HepG2 (cell line): ENCODE results near the gene KLC4. TPM values are rescaled to one million over a fixed set of nuclear protein-coding genes. Genes with fewer than 3 reads are reported as not detected.

Experiments
- ATAC-seq: fragments of 200-7000 bp; cut with Tn5 transposase; 3 replicates; pipeline ENCODE4 v1.9.1; 2020; ENCODE audit warnings: mild to moderate bottlenecking, moderate library complexity
- BruUV-seq: library from RNA; stranded (reverse); fragments of 400-500 nt; replicated peaks from 2 replicates; lab custom pipeline; 2021; lab: Mats Ljungman, UMichigan
- CTCF ChIA-PET: fragments of 300-600 bp; formaldehyde crosslinking; extraction: SDS; loops from one replicate; lab custom pipeline; 2021; ENCODE audit warnings: low total read pairs, inconsistent platforms, low intra/inter-chr PET ratio; lab: Yijun Ruan, JAX
- POLR2A ChIA-PET: fragments of 350-600 bp; sonication (Branson Sonifier 250); formaldehyde crosslinking; loops from one replicate; lab custom pipeline; 2020; ENCODE audit warnings: antibody characterized with exemption, inconsistent platforms; lab: Yijun Ruan, JAX
- DNase-seq: peaks from one replicate; pipeline ENCODE4 v3.0.0-alpha.2; 2015; ENCODE audit warnings: low spot score
- FAIRE-seq: peaks from 3 replicates; lab custom pipeline; 2011; peaks lifted over from hg19 to GRCh38; lab: Jason Lieb, UNC
- H2AFZ ChIP-seq: one replicate; pipeline ENCODE4 v1.6.1; 2011; ENCODE audit warnings: low read length, inconsistent platforms
- H3K27ac ChIP-seq: fragments of 300-600 bp; 3 replicates; pipeline ENCODE4 v1.8.0; 2011; ENCODE audit warnings: mixed run types, mild to moderate bottlenecking, mixed read lengths, low read length, inconsistent platforms; ENCODE audit not compliant: insufficient read depth; ENCODE audit errors: extremely low read length
- H3K27me3 ChIP-seq, 2 experiments: fragments of 200-600 bp in 1 of 2; 2 replicates in 1 of 2; 3 replicates in 1 of 2; pipeline versions ENCODE4 v1.6.0 to v1.8.0; 2011; ENCODE audit warnings: low read length in 2 of 2, mild to moderate bottlenecking in 2 of 2, moderate library complexity in 2 of 2, inconsistent platforms in 1 of 2; ENCODE audit not compliant: insufficient read depth in 2 of 2, control insufficient read depth in 1 of 2
- H3K36me3 ChIP-seq, 2 experiments: fragments of 200-600 bp in 1 of 2; replicated peaks in 1 of 2; 2 replicates in 1 of 2; 3 replicates in 1 of 2; pipeline versions ENCODE4 v1.5.1 to v1.8.0; 2011; ENCODE audit warnings: low read length in 2 of 2, inconsistent platforms in 1 of 2; ENCODE audit not compliant: insufficient read depth in 2 of 2, control insufficient read depth in 1 of 2
- H3K4me1 ChIP-seq: 2 replicates; pipeline ENCODE4 v1.5.1; 2012; ENCODE audit warnings: low read length, inconsistent platforms; ENCODE audit not compliant: insufficient read depth
- H3K4me2 ChIP-seq: 2 replicates; pipeline ENCODE4 v1.6.0; 2011; ENCODE audit warnings: low read depth, low read length, inconsistent platforms
- H3K4me3 ChIP-seq, 3 experiments: fragments of 200-600 bp in 1 of 3; sonication (generic), shearing (Covaris generic) in 1 of 3; replicated peaks in 1 of 3; 2 replicates each; pipeline ENCODE4 v1.5.1; 2011 to 2016; ENCODE audit warnings: low read length in 3 of 3, inconsistent platforms in 2 of 3, low read depth in 2 of 3, mild to moderate bottlenecking in 2 of 3, control low read depth in 1 of 3, mixed read lengths in 1 of 3; ENCODE audit not compliant: insufficient read depth in 1 of 3
- H3K79me2 ChIP-seq: one replicate; pipeline ENCODE4 v1.6.1; 2011; ENCODE audit warnings: low read length, inconsistent platforms; ENCODE audit not compliant: insufficient read depth
- H3K9ac ChIP-seq: 2 replicates; pipeline ENCODE4 v1.6.0; 2011; ENCODE audit warnings: mild to moderate bottlenecking, low read depth, low read length, inconsistent platforms; ENCODE audit not compliant: insufficient read depth
- H3K9me3 ChIP-seq: 2 replicates; pipeline ENCODE4 v1.5.1; 2012; ENCODE audit warnings: mild to moderate bottlenecking, low read length
- H4K20me1 ChIP-seq: 2 replicates; pipeline ENCODE4 v1.6.0; 2011; ENCODE audit warnings: inconsistent platforms, mild to moderate bottlenecking, low read length, moderate library complexity; ENCODE audit not compliant: insufficient read depth
- BHLHE40 ChIP-seq: IDR thresholded peaks from 2 replicates; pipeline ENCODE4 v1.6.1; 2011; ENCODE audit warnings: low read length, improper control_type of control experiment
- FOXJ3 ChIP-seq: sonication (generic); formaldehyde crosslinking; IDR thresholded peaks from 2 replicates; pipeline ENCODE4 v1.4.0; 2020; ENCODE audit warnings: missing genetic modification reagents, mild to moderate bottlenecking, borderline replicate concordance
- KAT7 ChIP-seq: IDR thresholded peaks from 2 replicates; pipeline ENCODE4 v1.6.1; 2018; ENCODE audit warnings: borderline replicate concordance, missing compliant biosample characterization
- NFE2 ChIP-seq: sonication (generic); formaldehyde crosslinking; IDR thresholded peaks from 2 replicates; pipeline ENCODE4 v1.4.0; 2020; ENCODE audit warnings: missing genetic modification reagents
- RFX1 ChIP-seq: fragments of 450-650 bp; IDR thresholded peaks from 2 replicates; pipeline ENCODE4 v1.6.1; 2017
- ZNF572 ChIP-seq: sonication (generic); formaldehyde crosslinking; IDR thresholded peaks from 2 replicates; pipeline ENCODE4 v1.5.1; 2020; ENCODE audit warnings: mild to moderate bottlenecking, missing genetic modification reagents
- ZNF883 ChIP-seq: sonication (generic); formaldehyde crosslinking; IDR thresholded peaks from 2 replicates; pipeline ENCODE4 v1.5.1; 2020; ENCODE audit warnings: mild to moderate bottlenecking, missing genetic modification reagents; ENCODE audit errors: not compliant biosample characterization
- WGBS: methylation state at CpG from one replicate; pipeline ENCODE4 v1.1.6; 2017; ENCODE audit warnings: low lambda C conversion rate; 5-methylcytosine and 5-hydroxymethylcytosine counted together
- in situ Hi-C: cut with HindIII; loops from 2 replicates; pipeline ENCODE4 v1.10.0; 2017; ENCODE audit warnings: low pct_unique_long_range_greater_than_20kb; ENCODE audit not compliant: extremely low pct_ligation_motif_present
- intact Hi-C: fragments of 100-400 bp; cut with micrococcal nuclease; formaldehyde crosslinking; loops from one replicate; pipeline ENCODE4 v1.10.0; 2022; ENCODE audit not compliant: unreplicated experiment
- polyA plus RNA-seq, 8 experiments: library from polyadenylated mRNA; depleted of rRNA in 3 of 8; stranded (reverse) in 7 of 8; unstranded in 1 of 8; fragments of >200 nt; fragmentation: Illumina TruSeq in 4 of 8; extraction: Trizol in 4 of 8; gene quantifications; 2 replicates each; pipeline versions ENCODE4 v1.2.1 to v1.2.3, GENCODE V29; 2011 to 2016; ENCODE audit warnings: low read depth in 4 of 8, missing spikeins in 1 of 8, mixed read lengths in 1 of 8; ENCODE audit not compliant: insufficient read depth in 1 of 8
- total RNA-seq, 5 experiments: library from RNA; depleted of rRNA; stranded (reverse); fragments of >200 nt; fragmentation: Illumina TruSeq; extraction: Trizol; gene quantifications; 2 replicates each; pipeline ENCODE4 v1.2.3, GENCODE V29; 2016; ENCODE audit warnings: low read depth in 1 of 5
- TF ChIP-seq, protein P1 (sequence below): sonication (generic); formaldehyde crosslinking; IDR thresholded peaks from 2 replicates; pipeline ENCODE4 v1.5.0; 2020; ENCODE audit warnings: missing genetic modification reagents
- TF ChIP-seq, protein P2 (sequence below): IDR thresholded peaks from 2 replicates; pipeline ENCODE4 v1.6.1; 2012; ENCODE audit warnings: low read length, improper control_type of control experiment
- TF ChIP-seq, protein P3 (sequence below): sonication (generic); formaldehyde crosslinking; IDR thresholded peaks from 2 replicates; pipeline ENCODE4 v1.5.1; 2020; ENCODE audit warnings: missing genetic modification reagents, mild to moderate bottlenecking, borderline replicate concordance

The KLC4 gene
- total and polyA plus RNA-seq, 2 of the 13 experiments (the other 11 are each of a cell fraction or from before 2014, with no cell fraction given) = 45.4 to 70.4 TPM

DNA sequence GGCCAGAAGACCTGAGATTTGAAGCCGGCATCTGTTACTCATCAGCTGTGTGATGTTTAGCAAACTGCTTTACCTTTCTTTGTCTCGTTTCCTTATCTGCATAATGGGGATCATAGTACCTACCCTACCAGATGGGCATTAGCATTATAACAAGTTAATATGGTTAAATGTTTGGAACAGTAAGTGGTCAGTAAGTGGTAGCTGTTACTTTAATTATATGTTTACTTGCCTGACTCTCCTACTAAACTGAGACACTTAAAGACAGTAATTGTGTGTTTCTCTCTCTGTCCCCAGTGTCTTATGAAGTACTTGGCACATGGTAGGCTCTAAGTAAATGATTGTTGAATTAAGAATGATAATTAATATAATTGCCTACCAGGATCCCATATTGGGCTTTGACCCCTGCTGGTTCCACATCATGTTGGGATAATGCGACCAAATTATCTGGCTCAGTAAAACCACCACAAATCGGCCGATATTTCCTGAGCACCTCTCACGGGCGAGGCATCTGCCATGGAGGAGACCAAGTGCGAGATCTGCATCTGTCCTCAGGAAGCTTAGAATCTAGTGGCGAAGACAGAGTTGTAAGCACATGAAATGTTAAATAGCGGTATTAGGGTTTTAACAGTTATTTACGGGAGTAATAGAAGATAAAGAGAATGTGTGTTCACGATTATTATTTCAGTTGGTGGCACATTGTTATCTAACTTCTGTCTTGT, 48.1 kb downstream of the KLC4 start:
- Histone ChIP-seq H4K20me1 (no peaks in the 10 kb centered on the region), H2AFZ (no peak overlapping the region), H3K9ac (no peak overlapping the region), H3K9me3 (no peaks in the 10 kb centered on the region), H3K4me1 (peaks cover 32% of the 10 kb centered on the region), H3K36me3 (no peaks in the 10 kb centered on the region), H3K27ac (no peak overlapping the region)
- ATAC-seq = no peak
- DNase-seq = no peak
- no peak for FAIRE-seq
- ChIA-PET CTCF (no interaction called here), POLR2A (no interaction called here)
- TF ChIP-seq NFE2 (CRISPR knock-in tag) (no peak), RFX1 (no peak), ZNF572 (no peak)
- TF ChIP-seq, all 625 proteins: peak for 0
- Histone ChIP-seq H3K4me3 (no peak overlapping the region), H3K4me2 (no peak overlapping the region), H3K79me2 (peaks cover 54% of the 10 kb centered on the region), H3K27me3 (no peaks in the 10 kb centered on the region)
- no TSS peak for BruUV-seq
- WGBS = 95% methylated on average over 12 of the region's 12 CpGs
- intact Hi-C loops = no loop called here
- in situ Hi-C loops = no loop called here

DNA sequence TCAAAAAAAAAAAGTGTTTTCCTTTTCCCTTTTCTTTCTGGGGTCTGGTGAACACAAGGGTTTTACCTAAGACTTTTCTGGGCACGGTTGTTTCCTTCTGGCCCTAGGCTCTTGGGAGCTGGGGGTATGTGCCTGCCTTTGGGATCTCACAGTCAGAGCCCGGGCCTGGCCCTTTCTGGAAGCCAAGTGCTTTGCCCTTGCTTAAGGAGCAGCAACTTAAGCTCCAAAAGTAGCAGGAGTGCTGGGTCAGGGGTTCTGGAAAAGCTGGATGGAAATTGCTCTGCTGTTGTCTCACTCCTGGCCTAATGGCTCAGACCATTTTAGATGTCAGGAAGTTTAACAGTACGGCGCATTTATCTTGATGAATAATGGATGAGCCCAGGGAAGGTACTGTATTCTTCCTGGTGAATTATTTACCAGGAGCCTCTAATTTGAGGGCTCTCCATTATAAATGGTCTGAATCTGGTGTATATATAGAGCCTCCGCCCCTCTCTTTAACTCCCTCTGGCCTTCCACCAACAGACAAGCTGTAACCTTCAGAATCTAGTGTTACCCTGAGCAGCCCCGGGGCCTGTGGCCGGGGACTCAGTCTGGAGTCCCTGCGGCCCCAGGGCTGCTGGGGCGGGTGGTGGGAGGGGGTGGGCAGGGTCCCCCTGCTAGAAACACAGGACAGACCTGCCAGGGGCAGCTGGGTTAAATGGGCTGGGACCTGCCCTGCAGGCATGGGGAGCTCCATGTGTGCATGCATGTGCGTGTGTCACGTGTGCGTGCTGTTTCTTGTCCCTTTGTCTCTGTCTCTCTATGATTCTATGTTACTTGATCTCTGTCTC, 54.2 kb downstream of the KLC4 start:
- WGBS = 85% methylated on average over 12 of the region's 12 CpGs
- Histone ChIP-seq H3K9me3 (no peaks in the 10 kb centered on the region), H3K36me3 (no peaks in the 10 kb centered on the region), H3K4me3 (no peak overlapping the region), H3K79me2 (peaks cover 41% of the 10 kb centered on the region), H3K4me2 (no peak overlapping the region), H3K9ac (no peak overlapping the region), H3K27ac (no peak overlapping the region), H3K27me3 (no peaks in the 10 kb centered on the region), H3K4me1 (peaks cover 40% of the 10 kb centered on the region), H4K20me1 (no peaks in the 10 kb centered on the region), H2AFZ (no peak overlapping the region)
- CTCF ChIA-PET = no interaction called here
- DNase-seq (no peak), ATAC-seq (peak; percentile 58), FAIRE-seq (no peak)
- intact Hi-C loops = no loop called here
- POLR2A ChIA-PET = interaction anchor here (0.8 to 1.1 kb wide), 5 partner anchors 24 to 54 kb away, joined by 3 to 4 read pairs (median 3); partner anchors contain the start of genes KLC4, MRPL2 and PTK7
- BruUV-seq = no TSS peak
- in situ Hi-C loops = no loop called here
- TF ChIP-seq ZNF883 (CRISPR knock-in tag) = no peak
- TF ChIP-seq BHLHE40 = no peak
- TF ChIP-seq, protein P1, sequence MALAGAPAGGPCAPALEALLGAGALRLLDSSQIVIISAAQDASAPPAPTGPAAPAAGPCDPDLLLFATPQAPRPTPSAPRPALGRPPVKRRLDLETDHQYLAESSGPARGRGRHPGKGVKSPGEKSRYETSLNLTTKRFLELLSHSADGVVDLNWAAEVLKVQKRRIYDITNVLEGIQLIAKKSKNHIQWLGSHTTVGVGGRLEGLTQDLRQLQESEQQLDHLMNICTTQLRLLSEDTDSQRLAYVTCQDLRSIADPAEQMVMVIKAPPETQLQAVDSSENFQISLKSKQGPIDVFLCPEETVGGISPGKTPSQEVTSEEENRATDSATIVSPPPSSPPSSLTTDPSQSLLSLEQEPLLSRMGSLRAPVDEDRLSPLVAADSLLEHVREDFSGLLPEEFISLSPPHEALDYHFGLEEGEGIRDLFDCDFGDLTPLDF (CRISPR knock-in tag) = no peak
- TF ChIP-seq, protein P2, sequence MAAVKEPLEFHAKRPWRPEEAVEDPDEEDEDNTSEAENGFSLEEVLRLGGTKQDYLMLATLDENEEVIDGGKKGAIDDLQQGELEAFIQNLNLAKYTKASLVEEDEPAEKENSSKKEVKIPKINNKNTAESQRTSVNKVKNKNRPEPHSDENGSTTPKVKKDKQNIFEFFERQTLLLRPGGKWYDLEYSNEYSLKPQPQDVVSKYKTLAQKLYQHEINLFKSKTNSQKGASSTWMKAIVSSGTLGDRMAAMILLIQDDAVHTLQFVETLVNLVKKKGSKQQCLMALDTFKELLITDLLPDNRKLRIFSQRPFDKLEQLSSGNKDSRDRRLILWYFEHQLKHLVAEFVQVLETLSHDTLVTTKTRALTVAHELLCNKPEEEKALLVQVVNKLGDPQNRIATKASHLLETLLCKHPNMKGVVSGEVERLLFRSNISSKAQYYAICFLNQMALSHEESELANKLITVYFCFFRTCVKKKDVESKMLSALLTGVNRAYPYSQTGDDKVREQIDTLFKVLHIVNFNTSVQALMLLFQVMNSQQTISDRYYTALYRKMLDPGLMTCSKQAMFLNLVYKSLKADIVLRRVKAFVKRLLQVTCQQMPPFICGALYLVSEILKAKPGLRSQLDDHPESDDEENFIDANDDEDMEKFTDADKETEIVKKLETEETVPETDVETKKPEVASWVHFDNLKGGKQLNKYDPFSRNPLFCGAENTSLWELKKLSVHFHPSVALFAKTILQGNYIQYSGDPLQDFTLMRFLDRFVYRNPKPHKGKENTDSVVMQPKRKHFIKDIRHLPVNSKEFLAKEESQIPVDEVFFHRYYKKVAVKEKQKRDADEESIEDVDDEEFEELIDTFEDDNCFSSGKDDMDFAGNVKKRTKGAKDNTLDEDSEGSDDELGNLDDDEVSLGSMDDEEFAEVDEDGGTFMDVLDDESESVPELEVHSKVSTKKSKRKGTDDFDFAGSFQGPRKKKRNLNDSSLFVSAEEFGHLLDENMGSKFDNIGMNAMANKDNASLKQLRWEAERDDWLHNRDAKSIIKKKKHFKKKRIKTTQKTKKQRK = no peak
- TF ChIP-seq FOXJ3 (CRISPR knock-in tag) = no peak
- no peak for TF ChIP-seq KAT7 (CRISPR knock-in tag)
- TF ChIP-seq, protein P3, sequence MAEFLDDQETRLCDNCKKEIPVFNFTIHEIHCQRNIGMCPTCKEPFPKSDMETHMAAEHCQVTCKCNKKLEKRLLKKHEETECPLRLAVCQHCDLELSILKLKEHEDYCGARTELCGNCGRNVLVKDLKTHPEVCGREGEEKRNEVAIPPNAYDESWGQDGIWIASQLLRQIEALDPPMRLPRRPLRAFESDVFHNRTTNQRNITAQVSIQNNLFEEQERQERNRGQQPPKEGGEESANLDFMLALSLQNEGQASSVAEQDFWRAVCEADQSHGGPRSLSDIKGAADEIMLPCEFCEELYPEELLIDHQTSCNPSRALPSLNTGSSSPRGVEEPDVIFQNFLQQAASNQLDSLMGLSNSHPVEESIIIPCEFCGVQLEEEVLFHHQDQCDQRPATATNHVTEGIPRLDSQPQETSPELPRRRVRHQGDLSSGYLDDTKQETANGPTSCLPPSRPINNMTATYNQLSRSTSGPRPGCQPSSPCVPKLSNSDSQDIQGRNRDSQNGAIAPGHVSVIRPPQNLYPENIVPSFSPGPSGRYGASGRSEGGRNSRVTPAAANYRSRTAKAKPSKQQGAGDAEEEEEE (CRISPR knock-in tag) = no peak
